SK-N-SH (cell line): ENCODE measurements around the gene POLR2A. TPM values are rescaled to one million over a fixed set of nuclear protein-coding genes. Genes with fewer than 3 reads are reported as not detected.

Source experiments
- CTCF ChIA-PET: fragments of 300-600, 350-600 bp; formaldehyde crosslinking; extraction: SDS; loops from one replicate; lab custom pipeline; 2021; lab: Yijun Ruan, JAX
- POLR2A ChIA-PET: fragments of 350-600 bp; sonication (Branson Sonifier 250); formaldehyde crosslinking; extraction: SDS; loops from one replicate; lab custom pipeline; 2020; ENCODE audit warnings: antibody characterized with exemption, inconsistent platforms; lab: Yijun Ruan, JAX
- DNase-seq: peaks from one replicate; pipeline ENCODE4 v3.0.0; 2012
- H2AFZ ChIP-seq: fragments of 200-600 bp; sonication (generic); 2 replicates; pipeline ENCODE4 v1.8.1; 2016; ENCODE audit warnings: antibody characterized with exemption, mild to moderate bottlenecking, low read depth
- H3F3A ChIP-seq: fragments of 200-600 bp; sonication (generic); replicated peaks from 2 replicates; pipeline ENCODE3; 2016; ENCODE audit warnings: antibody characterized with exemption, mild to moderate bottlenecking; ENCODE audit not compliant: insufficient read depth
- H3K27ac ChIP-seq, 2 experiments: fragments of 200-500 bp in 1 of 2; fragments of 200-600 bp in 1 of 2; sonication (Bioruptor generic) in 1 of 2; sonication (generic), shearing (Covaris generic) in 1 of 2; 2 replicates each; pipeline versions ENCODE4 v1.5.1 to v1.6.1; 2014 to 2016; ENCODE audit warnings: low read depth in 2 of 2, inconsistent platforms in 1 of 2, low read length in 1 of 2, mild to moderate bottlenecking in 1 of 2, mixed read lengths in 1 of 2
- H3K27me3 ChIP-seq: fragments of 200-600 bp; sonication (generic), shearing (Covaris generic); 2 replicates; pipeline ENCODE4 v1.6.1; 2016; ENCODE audit warnings: mixed run types; ENCODE audit not compliant: insufficient read depth
- H3K36me3 ChIP-seq, 2 experiments: fragments of 200-500 bp in 1 of 2; fragments of 200-600 bp in 1 of 2; sonication (Bioruptor generic) in 1 of 2; sonication (generic) in 1 of 2; replicated peaks in 1 of 2; 2 replicates each; pipeline versions ENCODE3 to v1.5.1; 2014 to 2016; ENCODE audit warnings: low read length in 1 of 2, mild to moderate bottlenecking in 1 of 2; ENCODE audit not compliant: insufficient read depth in 2 of 2, control insufficient read depth in 1 of 2
- H3K4me1 ChIP-seq, 2 experiments: fragments of 200-500 bp in 1 of 2; fragments of 200-600 bp in 1 of 2; sonication (Bioruptor generic) in 1 of 2; sonication (generic), shearing (Covaris generic) in 1 of 2; 2 replicates each; pipeline versions ENCODE4 v1.5.1 to v1.6.1; 2014 to 2016; ENCODE audit warnings: low read depth in 1 of 2, low read length in 1 of 2, mixed run types in 1 of 2; ENCODE audit not compliant: insufficient read depth in 2 of 2, control insufficient read depth in 1 of 2
- H3K4me2 ChIP-seq: fragments of 200-600 bp; sonication (generic), shearing (Covaris generic); 2 replicates; pipeline ENCODE4 v1.6.1; 2017; ENCODE audit warnings: mixed run types
- H3K4me3 ChIP-seq, 2 experiments: fragments of 200-500 bp in 1 of 2; fragments of 200-600 bp in 1 of 2; sonication (Bioruptor generic) in 1 of 2; sonication (generic), shearing (Covaris generic) in 1 of 2; 2 replicates each; pipeline versions ENCODE4 v1.5.1 to v1.8.1; 2014 to 2016; ENCODE audit warnings: low read depth in 2 of 2, inconsistent platforms in 1 of 2, low read length in 1 of 2, mild to moderate bottlenecking in 1 of 2, mixed read lengths in 1 of 2, moderate library complexity in 1 of 2
- H3K79me2 ChIP-seq: fragments of 200-600 bp; sonication (generic); 2 replicates; pipeline ENCODE4 v1.8.1; 2017; ENCODE audit warnings: mild to moderate bottlenecking; ENCODE audit not compliant: insufficient read depth
- H3K9ac ChIP-seq: fragments of 200-600 bp; sonication (generic); 2 replicates; pipeline ENCODE4 v1.6.1; 2017; ENCODE audit warnings: mixed run types
- H3K9me2 ChIP-seq: fragments of 200-600 bp; sonication (generic); 2 replicates; pipeline ENCODE4 v1.6.1; 2017; ENCODE audit warnings: mixed run types
- H3K9me3 ChIP-seq: fragments of 200-600 bp; sonication (generic); 2 replicates; pipeline ENCODE4 v1.6.1; 2017; ENCODE audit warnings: mixed run types, mild to moderate bottlenecking, moderate library complexity
- H4K20me1 ChIP-seq: fragments of 200-600 bp; sonication (generic); 2 replicates; pipeline ENCODE4 v1.6.1; 2017; ENCODE audit warnings: mild to moderate bottlenecking, mixed run types; ENCODE audit not compliant: insufficient read depth
- CTCF ChIP-seq: fragments of 200-600 bp; sonication (generic); IDR thresholded peaks from 2 replicates; pipeline ENCODE4 v1.6.1; 2017; ENCODE audit warnings: antibody characterized with exemption, mild to moderate bottlenecking, moderate library complexity
- ELF1 ChIP-seq: IDR thresholded peaks from 2 replicates; pipeline ENCODE4 v1.4.0; 2012
- FOSL2 ChIP-seq: IDR thresholded peaks from 2 replicates; pipeline ENCODE4 v1.4.0; 2012; ENCODE audit warnings: low read depth, mild to moderate bottlenecking, moderate library complexity, borderline replicate concordance
- GABPA ChIP-seq: IDR thresholded peaks from 2 replicates; pipeline ENCODE4 v1.4.0; 2012; ENCODE audit warnings: low read depth, mild to moderate bottlenecking
- GATA2 ChIP-seq: sonication (generic); formaldehyde crosslinking; IDR thresholded peaks from 2 replicates; pipeline ENCODE4 v1.5.0; 2020; ENCODE audit warnings: mild to moderate bottlenecking, missing genetic modification reagents
- IRF3 ChIP-seq: fragments of 150-350 bp; IDR thresholded peaks from 2 replicates; pipeline ENCODE4 v1.6.1; 2016; ENCODE audit warnings: mild to moderate bottlenecking, low read depth, low read length
- JUND ChIP-seq: IDR thresholded peaks from 2 replicates; pipeline ENCODE4 v1.4.0; 2012
- MAX ChIP-seq: IDR thresholded peaks from 2 replicates; pipeline ENCODE4 v1.4.0; 2012; ENCODE audit warnings: low read depth
- MEF2A ChIP-seq: IDR thresholded peaks from 2 replicates; pipeline ENCODE4 v1.4.0; 2012; ENCODE audit warnings: low read depth, borderline replicate concordance
- MXI1 ChIP-seq: IDR thresholded peaks from 2 replicates; pipeline ENCODE4 v1.6.1; 2012; ENCODE audit warnings: mild to moderate bottlenecking, low read depth, low read length, improper control_type of control experiment
- NFIC ChIP-seq: IDR thresholded peaks from 2 replicates; pipeline ENCODE4 v1.4.0; 2012; ENCODE audit warnings: borderline replicate concordance
- PBX3 ChIP-seq: IDR thresholded peaks from 2 replicates; pipeline ENCODE4; 2012
- POLR2AphosphoS5 ChIP-seq: IDR thresholded peaks from 2 replicates; pipeline ENCODE4 v1.6.1; 2012; ENCODE audit warnings: low read depth, low read length
- REST ChIP-seq: IDR thresholded peaks from 2 replicates; pipeline ENCODE4 v1.6.1; 2012; ENCODE audit warnings: mild to moderate bottlenecking, low read depth, low read length, moderate library complexity
- RFX5 ChIP-seq: IDR thresholded peaks from 2 replicates; pipeline ENCODE4 v1.6.1; 2012; ENCODE audit warnings: mild to moderate bottlenecking, improper control_type of control experiment, low read length
- SIN3A ChIP-seq: IDR thresholded peaks from 2 replicates; pipeline ENCODE4 v1.6.1; 2012; ENCODE audit warnings: low read depth, mild to moderate bottlenecking, low read length, moderate library complexity, borderline replicate concordance
- TAF1 ChIP-seq: IDR thresholded peaks from 2 replicates; pipeline ENCODE4 v1.6.1; 2012; ENCODE audit warnings: low read depth, mild to moderate bottlenecking, low read length, moderate library complexity, borderline replicate concordance
- TEAD4 ChIP-seq: IDR thresholded peaks from 2 replicates; pipeline ENCODE4 v1.4.0; 2012; ENCODE audit warnings: mild to moderate bottlenecking, borderline replicate concordance; ENCODE audit not compliant: insufficient read depth
- YY1 ChIP-seq: IDR thresholded peaks from 2 replicates; pipeline ENCODE4 v1.4.0; 2012; ENCODE audit warnings: low read depth, mild to moderate bottlenecking
- ZBTB33 ChIP-seq: IDR thresholded peaks from 2 replicates; pipeline ENCODE4 v1.4.0; 2012; ENCODE audit warnings: low read depth, borderline replicate concordance
- WGBS: methylation state at CpG from one replicate; pipeline ENCODE4 v1.1.6; 2017; ENCODE audit warnings: low lambda C conversion rate; 5-methylcytosine and 5-hydroxymethylcytosine counted together
- polyA plus RNA-seq, 3 experiments: library from polyadenylated mRNA; depleted of rRNA; stranded (reverse); fragments of >200 nt; gene quantifications; 2 replicates each; pipeline ENCODE4 v1.2.3, GENCODE V29; 2012

The POLR2A gene
- polyA plus RNA-seq, 1 of the 3 experiments (the other 2 are of a cell fraction): 37.3 TPM

DNA sequence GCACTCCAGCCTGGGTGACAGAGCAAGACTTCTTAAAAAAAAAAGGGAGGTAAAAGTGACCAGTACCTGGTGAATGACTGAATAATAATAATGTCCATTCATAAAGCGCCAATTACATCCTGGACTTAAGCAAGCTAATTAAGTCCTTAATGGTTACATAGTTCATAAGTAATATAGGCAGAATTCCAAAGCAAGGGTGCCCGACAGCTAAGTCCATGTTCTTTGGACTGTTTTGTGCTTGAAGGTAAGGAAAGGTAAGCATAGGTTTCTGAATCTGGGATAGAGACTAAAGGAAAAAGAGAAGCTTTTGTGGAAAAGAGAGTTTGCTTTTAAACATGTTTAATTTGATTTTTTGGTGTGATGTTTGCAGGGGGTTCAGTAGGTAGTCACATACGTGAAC is 9.8 kb downstream of the POLR2A start:
- DNase-seq: no peak
- ChIA-PET POLR2A (no interaction called here), CTCF (interaction anchor here (0.9 to 1.6 kb wide), 4 partner anchors 9 to 138 kb away, joined by 3 to 8 read pairs (median 4); no protein-coding TSS in a partner anchor)
- H3K9me2 ChIP-seq: no peaks in the 10 kb centered on the region
- peaks cover 81% of the 10 kb centered on the region for H4K20me1 ChIP-seq
- H3K27me3 ChIP-seq: no peaks in the 10 kb centered on the region
- 95% methylated on average over 3 of the region's 3 CpGs for WGBS
- no peak for TF ChIP-seq TAF1
- TF ChIP-seq NFIC: no peak
- TF ChIP-seq FOSL2: no peak
- no peak for TF ChIP-seq JUND
- no peak for TF ChIP-seq ELF1
- no peak for TF ChIP-seq IRF3
- TF ChIP-seq MAX: no peak
- no peak for TF ChIP-seq MEF2A
- TF ChIP-seq RFX5: no peak
- no peak for TF ChIP-seq SIN3A
- TF ChIP-seq PBX3: no peak
- no peak for TF ChIP-seq GATA2 (CRISPR knock-in tag)
- no peak for TF ChIP-seq TEAD4
- no peak for TF ChIP-seq ZBTB33
- no peak for TF ChIP-seq GABPA
- TF ChIP-seq POLR2AphosphoS5: no peak
- no peak for TF ChIP-seq REST
- TF ChIP-seq YY1: no peak
- no peak for TF ChIP-seq MXI1
- no peak for TF ChIP-seq CTCF
- no peaks in the 10 kb centered on the region for H3K9me3 ChIP-seq
- H3K4me2 ChIP-seq: no peak overlapping the region
- H3K79me2 ChIP-seq: peaks cover 87% of the 10 kb centered on the region
- H3K36me3 ChIP-seq: peaks cover 32 to 38% of the 10 kb centered on the region in 2 experiments
- H3K9ac ChIP-seq: no peak overlapping the region
- H3K27ac ChIP-seq: no peak overlapping the region
- no peak overlapping the region for H3K4me3 ChIP-seq
- peaks cover 0 to 4% of the 10 kb centered on the region in 2 experiments; a peak in 1 of 4 replicates for H3K4me1 ChIP-seq
- no peak overlapping the region for H2AFZ ChIP-seq
- H3F3A ChIP-seq: no peaks in the 10 kb centered on the region
